ENCODE data around the gene TMTC1. TPM values are rescaled to one million over a fixed set of nuclear protein-coding genes. Genes with fewer than 3 reads are reported as not detected.

Gene TMTC1
- total RNA-seq, 1 donor from 2014 or later, result 16.1 TPM

- Histone ChIP-seq H3K27ac (no peak overlapping the region), H3K27me3 (no peaks in the 10 kb centered on the region), H3F3A (ENCODE audit: low read depth) (no peaks in the 10 kb centered on the region), H3K9ac (no peak overlapping the region), H2AFZ (replicated peaks) (no peak overlapping the region), H3K79me2 (ENCODE audit: low read depth) (no peaks in the 10 kb centered on the region), H3K36me3 (no peaks in the 10 kb centered on the region), H3K9me3 (ENCODE audit: low read depth) (no peaks in the 10 kb centered on the region), H4K20me1 (ENCODE audit: low read depth) (no peaks in the 10 kb centered on the region), H3K4me2 (no peak overlapping the region), H3K4me1 (no peaks in the 10 kb centered on the region), H3K4me3 (no peak overlapping the region)
- Mint-ChIP-seq H3K27ac (no peak overlapping the region), H3K27me3 (ENCODE audit: insufficient read depth, low read depth) (peaks cover 2% of the 10 kb centered on the region), H3K9me3 (no peaks in the 10 kb centered on the region), H3K4me3 (no peak overlapping the region), H3K4me1 (no peaks in the 10 kb centered on the region), H3K36me3 (peaks cover 8% of the 10 kb centered on the region)
- TF ChIP-seq EZH2phosphoT487 (IDR thresholded peaks at IDR 0.05) (no peak), EZH2 (IDR thresholded peaks at IDR 0.05) (no peak), CTCF (IDR thresholded peaks at IDR 0.05) (no peak)
- no peak for DNase-seq (ENCODE audit: low spot score)
Observed at GRCh38 chr12:29580971-29581370, 202.8 kb downstream of the TMTC1 start.

GRCh38 chr12:29578731-29579130 is 205.0 kb downstream of the TMTC1 start:
- Mint-ChIP-seq H3K27me3 (ENCODE audit: insufficient read depth, low read depth) (no peaks in the 10 kb centered on the region), H3K36me3 (peaks cover 8% of the 10 kb centered on the region), H3K4me1 (no peaks in the 10 kb centered on the region), H3K9me3 (no peaks in the 10 kb centered on the region), H3K4me3 (no peak overlapping the region), H3K27ac (no peak overlapping the region)
- no peak for DNase-seq (ENCODE audit: low spot score)
- Histone ChIP-seq H3K4me3 (no peak overlapping the region), H3F3A (ENCODE audit: low read depth) (no peaks in the 10 kb centered on the region), H3K9ac (no peak overlapping the region), H3K79me2 (ENCODE audit: low read depth) (no peaks in the 10 kb centered on the region), H3K27me3 (no peaks in the 10 kb centered on the region), H3K27ac (no peak overlapping the region), H4K20me1 (ENCODE audit: low read depth) (no peaks in the 10 kb centered on the region), H3K4me1 (no peaks in the 10 kb centered on the region), H3K4me2 (no peak overlapping the region), H2AFZ (replicated peaks) (no peak overlapping the region), H3K9me3 (ENCODE audit: low read depth) (no peaks in the 10 kb centered on the region), H3K36me3 (no peaks in the 10 kb centered on the region)
- TF ChIP-seq EZH2 (IDR thresholded peaks at IDR 0.05), result no peak
- no peak for TF ChIP-seq CTCF (IDR thresholded peaks at IDR 0.05)
- TF ChIP-seq EZH2phosphoT487 (IDR thresholded peaks at IDR 0.05), result no peak

- Histone ChIP-seq H3K4me1 (no peaks in the 10 kb centered on the region), H3K4me2 (no peak overlapping the region), H4K20me1 (ENCODE audit: low read depth) (no peaks in the 10 kb centered on the region), H2AFZ (replicated peaks) (no peak overlapping the region), H3K79me2 (ENCODE audit: low read depth) (no peaks in the 10 kb centered on the region), H3K27ac (no peak overlapping the region), H3K4me3 (no peak overlapping the region), H3K9me3 (ENCODE audit: low read depth) (no peaks in the 10 kb centered on the region), H3F3A (ENCODE audit: low read depth) (no peaks in the 10 kb centered on the region), H3K36me3 (no peaks in the 10 kb centered on the region), H3K9ac (no peak overlapping the region), H3K27me3 (no peaks in the 10 kb centered on the region)
- H3K4me3 Mint-ChIP-seq, result no peak overlapping the region
- no peak overlapping the region for H3K27ac Mint-ChIP-seq
- no peaks in the 10 kb centered on the region for H3K9me3 Mint-ChIP-seq
- DNase-seq (ENCODE audit: low spot score), result no peak
- H3K27me3 Mint-ChIP-seq (ENCODE audit: insufficient read depth, low read depth), result no peaks in the 10 kb centered on the region
- peaks cover under 1% of the 10 kb centered on the region for H3K4me1 Mint-ChIP-seq
- peaks cover 8% of the 10 kb centered on the region for H3K36me3 Mint-ChIP-seq
- TF ChIP-seq EZH2 (IDR thresholded peaks at IDR 0.05) (no peak), CTCF (IDR thresholded peaks at IDR 0.05) (no peak), EZH2phosphoT487 (IDR thresholded peaks at IDR 0.05) (no peak)
Observed at GRCh38 chr12:29578070-29578469, 205.7 kb downstream of the TMTC1 start.
